Stimulated activated CD8-positive, alpha-beta memory T cell treated with anti-CD3 and anti-CD28 coated beads, Interleukin-7, amount 100 ng/mL, for 4 hours (primary cell): ENCODE data around the gene TUBB3.
A peak's percentile ranks its signal among the peaks of the same experiment; 100 is the strongest.
"Not testable (repeated sequence)": the region's sequence is repeated elsewhere in the genome, so short reads cannot be mapped to it uniquely, and the experiment has no call there.

ENCODE experiments used
- DNase-seq, 2 donors: peaks; one replicate each; pipeline ENCODE4 v3.0.0-alpha.2; 2020; ENCODE audit warnings: low read depth in 2 of 2

Gene TUBB3

DNA sequence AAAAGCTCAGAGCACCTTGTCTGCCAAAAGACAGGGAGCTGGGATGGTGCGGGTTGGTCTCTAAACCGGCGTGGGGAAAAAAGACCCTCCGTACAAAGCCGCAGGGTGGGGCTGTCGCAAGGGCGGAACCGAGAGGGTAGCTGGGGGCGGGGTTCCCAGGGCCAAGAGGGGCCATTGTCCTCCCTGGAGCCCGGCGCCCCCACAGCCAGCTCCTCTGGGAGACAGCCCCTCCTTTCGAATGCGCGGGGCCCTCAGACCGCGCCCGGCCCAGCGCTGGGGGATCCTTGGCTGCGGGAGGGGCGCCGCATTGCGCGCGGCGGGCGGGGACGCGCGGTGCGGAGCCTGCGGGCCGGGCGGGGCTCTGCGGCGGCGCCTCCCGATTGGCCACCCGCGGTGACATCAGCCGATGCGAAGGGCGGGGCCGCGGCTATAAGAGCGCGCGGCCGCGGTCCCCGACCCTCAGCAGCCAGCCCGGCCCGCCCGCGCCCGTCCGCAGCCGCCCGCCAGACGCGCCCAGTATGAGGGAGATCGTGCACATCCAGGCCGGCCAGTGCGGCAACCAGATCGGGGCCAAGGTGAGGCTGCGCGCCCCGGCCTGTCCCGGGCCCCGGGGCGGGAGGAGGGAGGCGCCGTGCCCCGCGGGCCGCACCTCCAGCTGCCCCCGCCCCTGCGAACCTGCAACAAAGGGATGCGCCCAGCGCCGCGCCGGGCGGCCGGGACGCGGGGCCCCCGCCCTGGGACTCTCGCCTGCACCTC lies at the start of gene TUBB3:
Gene TUBB3 (plus strand): TSS at position 459 of the 756 bp plus-strand sequence. CDS start 60 bp downstream, at position 519.
- DNase-seq = peak in 1 of 2 donors; percentile 14

DNA sequence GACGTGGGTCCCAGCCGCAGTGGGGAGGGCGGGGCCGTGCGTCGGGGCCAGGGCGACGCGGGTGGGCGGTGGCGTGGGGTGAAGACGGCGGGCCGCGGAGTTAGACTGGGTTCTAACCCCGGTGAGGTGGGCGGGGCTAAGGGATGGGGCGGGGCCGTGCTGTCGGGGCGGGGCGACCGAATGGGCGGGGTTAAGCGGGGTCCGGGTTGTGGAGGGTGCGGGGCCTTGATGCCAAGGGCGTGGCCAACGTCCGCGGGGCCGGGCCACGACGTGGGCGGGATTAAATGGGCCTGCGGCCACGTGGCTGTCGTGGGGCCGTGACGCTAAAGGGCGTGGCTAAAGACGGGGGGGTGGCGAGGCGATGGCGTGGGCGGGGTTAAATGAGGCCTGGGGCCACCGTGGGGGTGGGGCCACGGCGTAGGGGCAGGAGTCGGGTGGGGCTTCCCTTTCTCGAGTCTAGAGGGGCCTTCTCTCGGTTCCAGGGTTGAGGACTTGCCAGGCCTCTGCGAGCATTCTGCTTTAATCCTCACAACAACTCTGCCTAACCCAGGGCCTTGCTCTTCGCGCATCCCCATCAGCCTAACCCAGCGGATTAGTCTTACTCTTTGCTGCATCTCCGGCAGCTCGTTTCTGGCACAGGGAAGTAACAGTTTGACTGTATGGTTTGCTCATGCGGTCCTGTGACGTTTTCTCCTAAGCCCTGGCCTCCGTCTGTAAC lies 49.0 kb upstream of the TUBB3 start:
- DNase-seq = peak; percentile 91 to 96

DNA sequence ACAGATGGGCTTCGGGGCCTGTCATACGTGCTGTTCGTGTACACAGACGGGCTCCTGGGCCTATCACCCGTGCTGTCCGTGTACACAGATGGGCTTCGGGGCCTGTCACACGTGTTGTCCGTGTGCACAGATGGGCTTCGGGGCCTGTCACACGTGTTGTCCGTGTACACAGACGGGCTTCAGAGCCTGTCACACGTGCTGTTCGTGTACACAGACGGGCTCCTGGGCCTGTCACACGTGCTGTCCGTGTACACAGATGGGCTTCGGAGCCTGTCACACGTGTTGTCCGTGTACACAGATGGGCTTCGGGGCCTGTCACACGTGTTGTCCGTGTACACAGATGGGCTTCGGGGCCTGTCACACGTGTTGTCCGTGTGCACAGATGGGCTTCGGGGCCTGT lies 44.0 kb upstream of the TUBB3 start:
- not testable (repeated sequence) for DNase-seq

DNA sequence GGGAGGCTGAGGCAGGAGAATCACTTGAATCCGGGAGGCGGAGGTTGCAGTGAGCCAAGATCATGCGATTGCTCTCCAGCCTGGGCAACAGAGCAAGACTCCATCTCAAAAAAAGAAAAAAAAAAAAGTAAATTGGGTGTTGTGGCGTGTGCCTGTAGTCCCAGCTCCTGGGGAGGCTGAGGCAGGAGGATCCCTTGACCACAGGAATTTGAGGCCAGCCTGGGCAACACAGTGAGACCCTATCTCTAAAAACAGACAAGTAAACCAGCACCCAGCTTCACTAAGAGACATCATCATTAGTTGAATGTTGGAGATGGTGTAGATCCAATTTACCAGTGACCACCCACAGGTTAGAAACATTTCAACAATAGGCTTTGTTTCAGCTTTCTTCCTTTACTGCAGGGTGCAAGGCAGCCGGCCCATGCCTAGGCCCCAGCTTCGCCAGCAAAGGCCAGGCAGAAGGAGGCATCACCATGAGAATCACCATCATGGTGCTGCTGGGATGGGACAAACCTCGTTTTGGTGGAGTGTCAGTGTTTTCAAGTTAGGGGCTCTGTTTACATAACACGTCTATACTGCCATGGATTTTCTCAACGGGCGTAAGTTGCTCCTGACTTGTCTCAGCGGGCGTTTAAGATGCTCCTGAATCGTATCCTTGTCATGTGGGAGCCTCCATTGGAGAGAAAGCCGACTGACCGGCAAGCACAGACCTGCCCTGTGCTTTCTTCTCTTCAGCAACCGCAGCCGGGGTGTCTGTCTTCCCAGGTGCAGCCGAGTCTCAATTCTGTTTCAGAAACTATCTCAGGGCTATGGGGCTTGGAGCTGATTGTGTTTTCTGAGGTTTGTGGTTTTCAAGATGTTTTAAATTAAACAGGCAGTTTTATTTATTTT lies 42.4 kb upstream of the TUBB3 start:
- no peak for DNase-seq

DNA sequence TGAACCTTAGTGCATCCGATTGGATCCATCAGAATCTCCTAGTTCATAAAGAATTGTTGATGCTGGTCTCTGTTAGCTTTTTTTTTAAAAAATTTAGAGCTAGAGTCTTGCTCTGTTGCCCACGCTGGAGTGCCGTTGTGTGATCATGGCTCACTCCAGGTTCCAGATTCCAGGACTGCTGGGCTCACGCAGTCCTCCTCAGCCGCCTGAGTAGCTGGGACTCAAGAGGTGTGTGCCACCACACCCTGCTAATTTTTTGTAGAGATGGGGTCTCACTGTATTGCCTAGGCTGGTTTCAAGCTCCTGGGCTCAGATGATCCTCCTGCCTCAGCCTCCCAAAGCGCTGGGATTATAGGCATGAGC lies 41.8 kb upstream of the TUBB3 start:
- no peak for DNase-seq

DNA sequence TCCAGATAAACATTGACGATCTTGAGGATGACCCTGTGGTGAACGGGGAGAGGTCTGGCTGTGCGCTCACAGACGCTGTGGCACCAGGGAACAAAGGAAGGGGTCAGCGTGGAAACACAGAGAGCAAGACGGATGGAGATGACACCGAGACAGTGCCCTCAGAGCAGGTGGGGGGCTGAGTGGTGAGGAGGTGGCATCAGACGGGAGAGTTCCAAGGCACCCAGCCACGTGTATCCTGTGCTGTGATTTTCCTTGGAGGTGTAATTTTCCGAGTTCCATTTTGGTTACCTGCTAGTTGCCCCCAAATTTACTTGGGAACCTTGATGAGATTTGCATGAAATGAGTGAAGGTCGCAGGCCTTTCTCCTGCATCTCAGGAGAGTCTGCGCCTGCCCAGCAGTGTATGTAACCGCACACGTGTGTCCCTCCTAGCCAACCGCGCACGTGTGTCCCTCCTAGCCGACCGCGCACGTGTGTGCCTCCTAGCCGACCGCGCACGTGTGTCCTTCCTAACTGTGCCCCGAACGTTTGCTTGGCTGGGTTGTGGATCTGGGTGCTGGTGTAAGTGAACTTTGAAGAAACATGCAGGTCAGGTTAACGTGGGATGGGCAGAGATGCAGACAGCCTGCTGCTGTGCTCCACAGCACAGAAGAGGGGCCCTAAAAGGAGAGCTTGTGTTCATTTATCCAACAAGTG lies 39.6 kb upstream of the TUBB3 start:
- DNase-seq = no peak

DNA sequence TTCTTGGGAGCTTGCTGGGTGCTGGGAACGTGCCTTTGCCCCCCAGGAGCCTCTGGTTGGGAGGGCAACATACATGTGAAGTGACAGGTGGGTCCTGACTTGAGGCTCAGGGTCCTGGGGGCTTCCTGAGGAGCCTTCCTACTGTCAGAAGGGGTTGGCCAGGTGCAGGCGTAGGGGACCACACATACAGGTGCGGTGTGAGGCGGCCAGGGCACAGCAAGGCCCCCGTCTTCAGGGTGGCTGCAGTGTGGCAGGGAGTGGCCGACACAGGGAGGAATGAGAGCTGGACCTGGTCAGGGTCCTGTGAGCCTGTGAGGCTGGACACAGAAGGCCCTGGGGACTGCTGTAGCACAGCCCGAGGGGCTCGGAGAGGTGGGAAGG lies 39.1 kb upstream of the TUBB3 start:
- no peak for DNase-seq

DNA sequence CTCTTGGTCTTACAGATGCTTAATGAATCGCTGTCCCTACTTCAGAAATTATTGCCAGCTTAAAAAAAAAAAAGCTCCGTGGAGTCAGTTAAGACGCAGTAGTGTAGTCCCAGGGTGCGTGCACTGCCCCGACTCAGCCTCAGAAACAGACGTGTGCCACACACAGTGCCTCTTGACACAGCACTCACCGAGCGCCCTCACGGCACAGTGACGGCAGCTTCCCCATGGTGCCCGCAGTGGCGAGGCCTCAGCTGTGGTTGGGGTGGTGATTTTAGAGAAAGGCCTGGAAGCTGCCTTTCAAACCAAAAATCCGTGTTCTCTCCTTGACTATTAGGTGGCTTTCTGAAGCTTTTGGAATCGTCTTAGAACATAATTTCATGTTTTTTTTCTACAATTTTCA lies 35.9 kb upstream of the TUBB3 start:
- DNase-seq = no peak

DNA sequence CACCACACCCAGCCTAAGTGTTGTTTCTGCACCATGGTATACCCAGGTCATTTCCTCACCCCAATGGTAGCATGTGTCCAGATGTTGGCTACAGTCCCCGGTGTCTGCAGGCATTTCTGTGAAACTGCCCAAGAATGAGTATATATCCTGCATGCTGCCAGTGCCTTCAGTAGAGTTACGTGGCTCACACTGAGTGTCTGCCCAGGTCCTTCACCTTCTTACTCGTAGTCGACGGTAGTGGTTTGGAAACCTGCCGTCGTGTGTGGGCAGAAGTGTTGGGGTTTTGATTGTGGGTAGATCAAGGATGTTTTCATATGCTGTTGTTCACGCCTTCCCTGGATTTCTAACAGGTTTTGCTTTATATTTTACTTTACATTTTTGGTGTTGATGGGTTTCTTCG lies 32.9 kb upstream of the TUBB3 start:
- peak; percentile 6 to 9 for DNase-seq

DNA sequence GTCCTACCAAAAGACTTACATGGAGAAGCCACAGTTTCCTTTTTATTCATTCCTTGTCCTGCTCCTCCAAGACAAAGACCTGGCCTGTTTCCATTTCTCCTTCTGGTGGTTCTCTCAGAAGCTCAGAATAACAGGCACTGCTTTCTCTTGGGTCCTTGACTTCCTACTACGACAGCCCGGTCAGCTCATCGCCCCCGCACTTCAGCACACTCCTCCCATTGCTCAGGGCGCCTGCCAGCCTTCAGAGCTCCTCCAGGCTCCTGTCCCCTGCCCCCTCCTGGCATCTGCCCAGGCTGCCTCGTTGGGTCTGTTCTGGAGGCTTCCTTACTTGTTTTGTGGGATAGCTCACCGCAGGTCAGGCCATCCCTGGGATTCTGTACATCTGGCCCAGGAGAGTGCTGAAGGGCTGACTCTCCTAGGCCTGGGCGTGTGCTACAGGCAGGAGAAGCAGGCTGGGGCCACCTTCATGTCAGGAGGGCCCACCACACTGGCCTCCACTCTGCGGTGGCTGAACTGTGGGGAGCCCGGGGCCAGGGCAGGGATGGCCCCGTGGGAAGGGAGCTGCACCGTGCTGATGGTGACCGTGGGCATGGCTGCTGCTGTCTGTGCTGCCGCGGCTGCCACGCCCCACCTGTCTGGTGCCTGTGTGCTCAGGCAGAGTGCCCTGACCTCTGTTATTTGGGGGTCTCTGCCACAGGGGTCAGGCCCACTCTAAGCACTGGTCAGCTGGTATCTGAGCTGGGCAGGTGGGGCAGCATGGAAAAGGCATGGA lies 32.1 kb upstream of the TUBB3 start:
- DNase-seq = no peak

DNA sequence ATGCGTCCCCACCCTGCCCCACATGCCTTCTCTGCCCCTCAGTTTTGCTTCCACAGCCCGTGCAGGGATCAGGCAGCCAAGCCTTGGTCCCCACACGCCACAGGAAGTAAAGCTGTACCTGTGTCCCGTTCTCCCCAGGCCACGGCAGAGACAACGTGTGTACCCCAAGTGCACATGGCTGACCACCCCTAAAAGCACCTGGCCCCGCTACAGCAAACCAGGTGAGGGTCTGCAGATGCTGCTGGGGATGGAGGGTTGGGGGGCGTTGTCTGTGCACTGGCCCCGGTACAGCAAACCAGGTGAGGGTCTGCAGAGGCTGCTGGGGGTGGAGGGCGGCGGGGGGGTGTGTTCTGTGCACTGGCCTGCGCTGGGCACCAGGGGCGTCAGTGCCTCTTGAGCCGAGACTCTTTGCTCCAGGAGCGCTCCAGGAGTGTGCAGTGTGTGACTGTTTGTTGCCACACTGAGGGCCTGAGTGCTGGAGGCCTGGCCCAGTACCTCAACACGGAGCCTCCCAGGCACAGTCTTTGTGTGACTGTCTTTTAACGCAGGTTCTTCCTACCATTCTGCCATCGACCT lies 31.0 kb upstream of the TUBB3 start:
- DNase-seq = no peak

DNA sequence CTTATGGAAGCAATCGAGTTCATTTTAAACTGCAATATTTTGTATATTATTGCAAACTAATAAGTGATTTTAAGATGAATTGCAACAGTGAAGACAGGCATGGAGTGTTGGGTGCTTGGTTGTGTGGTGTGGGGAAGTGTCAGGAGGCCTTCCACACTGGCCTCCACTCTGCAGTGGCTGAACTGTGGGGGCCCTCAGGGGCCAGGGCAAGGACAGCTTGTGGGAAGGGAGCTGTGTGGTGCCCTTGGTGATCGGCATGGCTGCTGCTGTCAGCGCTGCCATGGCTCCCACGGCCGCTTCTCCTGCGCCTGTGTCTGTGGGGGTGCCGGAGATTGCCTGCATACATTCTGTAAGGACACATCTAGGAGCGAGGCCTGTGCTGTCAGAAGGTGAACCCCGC lies 30.5 kb upstream of the TUBB3 start:
- DNase-seq = no peak

DNA sequence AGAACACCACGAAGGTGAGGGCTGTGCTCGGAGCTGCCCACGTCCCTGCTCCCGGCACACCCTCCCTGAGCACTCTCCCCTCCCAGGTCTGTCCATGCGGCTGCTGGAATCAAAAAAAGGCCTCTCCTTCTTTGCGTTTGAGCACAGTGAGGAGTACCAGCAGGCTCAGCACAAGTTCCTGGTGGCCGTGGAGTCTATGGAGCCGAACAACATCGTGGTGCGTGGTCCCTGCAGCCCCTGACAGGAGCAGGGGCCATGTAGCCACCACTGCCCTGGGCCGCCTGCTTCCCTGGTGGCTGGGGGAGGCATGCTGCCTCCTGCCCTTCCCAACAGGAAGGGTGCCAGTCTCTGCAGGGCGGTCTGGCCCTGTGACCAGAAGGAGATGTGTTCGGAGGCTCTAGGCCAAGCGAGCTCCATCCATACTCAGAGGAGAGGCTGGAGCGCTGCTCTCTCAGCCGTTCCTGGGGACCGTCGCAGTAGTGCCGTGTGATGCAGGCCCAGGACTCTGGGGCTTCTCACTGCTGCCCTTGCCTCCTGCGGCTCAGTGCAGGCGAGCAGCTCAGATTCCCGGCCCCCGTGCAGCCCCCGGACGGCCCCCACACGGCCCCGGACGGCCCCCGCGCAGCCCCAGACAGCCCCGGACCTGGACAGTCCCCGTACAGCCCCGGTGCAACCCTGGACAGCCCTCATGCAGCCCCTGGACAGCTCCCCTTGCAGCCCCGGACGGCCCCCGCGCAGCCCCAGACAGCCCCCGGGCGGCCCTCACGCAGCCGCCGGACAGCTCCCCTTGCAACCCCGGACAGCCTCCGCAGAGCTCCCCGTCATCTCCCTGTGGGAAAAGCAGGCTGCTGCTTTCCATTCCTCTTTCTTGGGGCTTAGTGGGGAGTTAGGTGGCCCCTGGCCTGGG lies 29.2 kb upstream of the TUBB3 start:
- DNase-seq = no peak

DNA sequence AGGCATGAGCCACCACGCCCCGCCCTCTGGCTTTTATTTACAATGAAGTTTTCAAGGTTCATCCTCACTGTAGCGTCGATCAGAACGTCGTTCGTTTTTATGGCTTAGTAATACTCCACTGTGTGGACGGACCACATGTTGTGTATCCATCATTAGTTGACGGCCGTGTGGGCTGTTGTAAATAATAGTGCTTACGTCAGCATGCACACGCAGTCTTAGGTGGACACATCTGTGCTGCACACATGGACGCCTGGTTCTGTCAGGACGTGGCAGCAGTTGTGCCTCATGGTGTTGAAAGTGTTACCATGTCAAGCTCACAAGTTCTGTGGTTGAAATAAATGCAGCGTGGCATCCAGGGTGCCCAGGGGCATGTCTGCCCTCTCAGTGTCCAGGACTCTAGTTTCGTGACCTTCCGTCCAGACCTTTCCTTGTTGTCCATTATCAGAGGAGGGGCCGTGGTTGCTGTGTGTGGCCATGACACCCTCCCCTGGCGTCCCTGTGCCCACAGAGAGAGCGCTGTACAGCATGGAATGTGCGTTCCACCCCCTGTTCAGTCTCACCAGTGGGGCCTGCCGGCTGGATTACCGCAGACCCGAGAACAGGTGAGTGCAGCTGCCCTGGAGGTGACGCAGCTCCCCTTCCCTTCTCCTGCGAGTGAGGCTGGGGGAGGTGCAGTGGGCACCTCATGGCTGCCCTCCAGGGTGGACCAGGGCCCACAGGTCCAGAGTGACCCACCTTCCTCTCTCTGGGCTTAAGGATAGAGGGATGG lies 27.5 kb upstream of the TUBB3 start:
- DNase-seq = no peak

DNA sequence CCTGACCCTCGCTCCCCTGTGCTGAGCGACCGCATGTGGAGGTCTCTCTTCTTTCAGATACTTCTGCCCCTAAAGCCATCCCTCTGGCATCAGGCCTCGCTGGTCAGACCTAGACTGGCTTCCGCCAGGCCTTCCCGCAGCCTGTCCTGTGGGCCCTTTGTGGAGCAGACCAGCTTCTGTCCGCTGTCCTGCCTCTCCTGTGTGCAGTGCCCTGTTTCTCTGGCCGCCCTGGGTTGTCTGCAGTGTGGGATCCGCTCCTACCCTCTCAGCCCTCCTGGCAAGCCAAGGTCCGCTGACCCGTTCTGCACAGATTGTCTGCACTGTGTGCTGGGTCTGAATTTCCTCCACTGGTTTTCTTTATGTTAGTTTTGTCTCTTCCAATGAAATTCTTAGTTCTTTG lies 25.9 kb upstream of the TUBB3 start:
- DNase-seq = no peak

DNA sequence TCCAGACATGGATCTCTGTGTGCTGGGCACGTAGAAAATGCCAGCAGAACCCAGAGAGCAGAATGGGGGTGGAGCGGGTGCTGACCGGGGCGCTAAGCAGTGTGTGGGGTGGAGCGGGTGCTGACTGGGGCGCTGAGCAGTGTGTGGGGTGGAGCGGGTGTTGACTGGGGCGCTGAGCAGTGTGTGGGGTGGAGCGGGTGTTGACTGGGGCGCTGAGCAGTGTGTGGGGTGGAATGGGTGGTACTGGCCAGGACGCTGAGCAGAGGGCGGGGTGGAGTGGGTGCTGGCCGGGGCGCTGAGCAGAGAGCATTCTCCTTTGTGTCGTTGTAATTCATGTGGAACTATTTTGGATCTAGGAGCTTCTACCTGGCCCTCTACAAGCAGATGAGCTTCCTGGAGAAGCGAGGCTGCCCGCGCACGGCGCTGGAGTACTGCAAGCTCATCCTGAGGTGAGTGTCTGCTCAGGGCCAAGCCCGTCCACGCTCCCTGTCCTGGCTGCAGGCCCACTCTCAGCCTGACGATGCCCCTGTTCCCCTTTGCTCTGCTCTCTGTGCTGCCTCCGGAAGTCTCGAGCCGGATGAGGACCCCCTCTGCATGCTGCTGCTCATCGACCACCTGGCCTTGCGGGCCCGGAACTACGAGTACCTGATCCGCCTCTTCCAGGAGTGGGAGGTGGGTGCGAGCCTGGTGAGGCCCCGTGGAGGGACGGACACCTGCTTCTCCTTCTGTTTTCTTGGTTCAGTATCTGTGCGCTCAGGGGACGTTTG lies 24.8 kb upstream of the TUBB3 start:
- DNase-seq = no peak

DNA sequence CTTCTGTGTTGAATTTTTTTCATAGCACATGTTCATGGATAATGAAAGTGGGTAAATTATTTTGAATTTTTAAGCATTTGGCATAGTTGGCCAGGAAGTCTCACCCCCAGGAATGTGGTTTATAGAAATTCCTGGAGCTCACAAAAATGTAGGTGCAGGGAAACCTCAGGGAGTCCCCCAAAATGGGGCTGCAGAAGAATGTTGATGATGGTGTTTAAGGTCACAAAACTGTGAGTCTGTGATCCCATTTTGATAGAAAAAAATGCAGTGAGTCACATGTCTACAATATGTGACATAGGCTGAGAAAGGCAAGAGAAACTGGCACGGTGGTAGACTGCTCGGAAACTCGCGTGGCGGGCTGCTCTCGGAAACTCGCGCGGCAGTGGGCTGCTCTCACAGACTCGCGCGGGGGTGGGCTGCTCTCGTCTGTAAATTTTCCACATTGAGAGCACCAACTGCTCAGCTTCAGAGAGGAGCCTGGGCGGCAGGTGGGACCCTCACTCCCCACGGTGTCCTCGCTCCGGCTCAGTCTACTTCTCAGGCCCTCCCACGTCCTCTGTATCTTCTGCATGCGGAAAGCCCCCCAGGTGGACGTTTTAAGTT lies 23.2 kb upstream of the TUBB3 start:
- DNase-seq = no peak

DNA sequence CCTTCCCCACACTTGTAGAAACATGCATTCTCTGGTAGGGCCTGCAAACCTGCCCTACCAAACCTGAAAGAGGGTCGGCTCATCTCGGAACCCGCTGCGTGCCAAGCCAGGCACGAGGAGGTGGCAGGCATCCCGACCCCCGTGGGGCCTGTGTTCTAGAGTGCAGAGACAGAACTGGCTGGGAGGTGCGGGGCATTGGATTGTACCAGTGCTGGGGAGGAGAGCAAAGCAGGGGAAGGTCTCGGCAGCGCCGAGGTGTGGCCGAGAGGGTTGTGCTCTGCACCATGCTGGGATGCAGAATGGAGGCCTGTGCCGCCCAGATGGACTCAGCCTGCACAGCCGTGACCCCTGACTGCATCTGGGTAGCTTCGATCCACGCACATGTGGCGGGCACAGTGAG lies 22.3 kb upstream of the TUBB3 start:
- no peak for DNase-seq
